ENCODE measurements around the gene KDM5A. TPM values are rescaled to one million over a fixed set of nuclear protein-coding genes. Genes with fewer than 3 reads are reported as not detected.

Gene KDM5A
- total and polyA plus RNA-seq, 11 donors: 4.7 to 55.6 (median 31.2) TPM

DNA sequence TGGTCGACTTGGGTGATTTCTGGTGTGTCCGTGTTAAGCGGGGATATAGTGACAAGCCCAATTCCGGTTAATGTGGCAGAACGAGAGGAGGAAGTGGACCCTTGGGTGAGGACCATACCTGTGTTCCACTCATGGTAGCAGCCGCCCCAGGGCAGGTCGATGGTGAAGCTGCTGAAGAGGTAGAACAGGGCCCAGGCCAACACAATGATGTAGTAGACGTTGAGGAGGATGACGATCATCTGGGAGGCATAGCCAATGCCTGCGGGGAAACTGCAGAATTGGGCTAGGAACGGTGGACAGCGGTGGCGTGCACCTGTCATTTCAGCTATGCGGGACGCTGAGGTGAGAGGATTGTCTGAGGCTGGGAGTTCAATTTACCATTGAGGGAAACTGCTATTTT lies 146.6 kb downstream of the KDM5A start:
- intact Hi-C loops (cut with DNase I): no loop called here
- Histone ChIP-seq H3K36me3 (no peaks in the 10 kb centered on the region), H3K4me1 (no peaks in the 10 kb centered on the region), H3K27me3 (no peaks in the 10 kb centered on the region), H3K9me3 (peaks cover 0 to 15% (median 6%) of the 10 kb centered on the region in 12 donors), H3K27ac (no peak overlapping the region), H3K4me3 (no peak overlapping the region)
- TF ChIP-seq, protein P1, sequence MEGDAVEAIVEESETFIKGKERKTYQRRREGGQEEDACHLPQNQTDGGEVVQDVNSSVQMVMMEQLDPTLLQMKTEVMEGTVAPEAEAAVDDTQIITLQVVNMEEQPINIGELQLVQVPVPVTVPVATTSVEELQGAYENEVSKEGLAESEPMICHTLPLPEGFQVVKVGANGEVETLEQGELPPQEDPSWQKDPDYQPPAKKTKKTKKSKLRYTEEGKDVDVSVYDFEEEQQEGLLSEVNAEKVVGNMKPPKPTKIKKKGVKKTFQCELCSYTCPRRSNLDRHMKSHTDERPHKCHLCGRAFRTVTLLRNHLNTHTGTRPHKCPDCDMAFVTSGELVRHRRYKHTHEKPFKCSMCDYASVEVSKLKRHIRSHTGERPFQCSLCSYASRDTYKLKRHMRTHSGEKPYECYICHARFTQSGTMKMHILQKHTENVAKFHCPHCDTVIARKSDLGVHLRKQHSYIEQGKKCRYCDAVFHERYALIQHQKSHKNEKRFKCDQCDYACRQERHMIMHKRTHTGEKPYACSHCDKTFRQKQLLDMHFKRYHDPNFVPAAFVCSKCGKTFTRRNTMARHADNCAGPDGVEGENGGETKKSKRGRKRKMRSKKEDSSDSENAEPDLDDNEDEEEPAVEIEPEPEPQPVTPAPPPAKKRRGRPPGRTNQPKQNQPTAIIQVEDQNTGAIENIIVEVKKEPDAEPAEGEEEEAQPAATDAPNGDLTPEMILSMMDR (IDR thresholded peaks at IDR 0.05): no peak
- TF ChIP-seq POLR2A (IDR thresholded peaks at IDR 0.05): no peak
- 87 to 94% (median 92%) methylated on average over 15 of the region's 15 CpGs for WGBS, 4 donors
- no peak for ATAC-seq
- no peak for DNase-seq

DNA sequence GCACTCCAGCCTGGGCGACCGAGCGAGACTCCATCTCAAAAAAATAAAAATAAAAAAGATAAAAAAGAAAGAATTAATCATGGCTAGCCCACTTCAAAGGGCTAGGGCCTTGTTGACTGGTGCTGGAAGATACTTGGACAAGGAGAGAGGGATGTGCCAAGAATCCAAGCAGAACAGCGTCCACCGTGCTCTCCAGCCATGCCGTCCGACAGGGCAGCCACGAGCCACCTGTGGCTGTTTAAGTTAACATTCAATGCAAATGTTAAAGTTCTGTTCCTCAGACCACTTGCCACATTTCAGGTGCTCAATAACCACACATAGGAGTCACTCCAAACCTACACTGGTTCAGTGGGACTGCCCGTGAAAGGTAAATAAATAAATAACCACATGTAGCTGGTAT lies 147.9 kb downstream of the KDM5A start:
- H3K4me3 ChIP-seq: no peak overlapping the region
- peaks cover 0 to 9% (median 0%) of the 10 kb centered on the region in 12 donors for H3K9me3 ChIP-seq
- WGBS, 4 donors: 93 to 97% (median 94%) methylated on average over 9 of the region's 9 CpGs
- intact Hi-C loops (cut with DNase I): no loop called here
- ATAC-seq: no peak
- no peaks in the 10 kb centered on the region for H3K27me3 ChIP-seq
- no peak overlapping the region for H3K27ac ChIP-seq
- H3K36me3 ChIP-seq: no peaks in the 10 kb centered on the region
- TF ChIP-seq, protein P1 (IDR thresholded peaks at IDR 0.05): no peak
- no peak for TF ChIP-seq POLR2A (IDR thresholded peaks at IDR 0.05)
- no peak for DNase-seq
- no peaks in the 10 kb centered on the region for H3K4me1 ChIP-seq

DNA sequence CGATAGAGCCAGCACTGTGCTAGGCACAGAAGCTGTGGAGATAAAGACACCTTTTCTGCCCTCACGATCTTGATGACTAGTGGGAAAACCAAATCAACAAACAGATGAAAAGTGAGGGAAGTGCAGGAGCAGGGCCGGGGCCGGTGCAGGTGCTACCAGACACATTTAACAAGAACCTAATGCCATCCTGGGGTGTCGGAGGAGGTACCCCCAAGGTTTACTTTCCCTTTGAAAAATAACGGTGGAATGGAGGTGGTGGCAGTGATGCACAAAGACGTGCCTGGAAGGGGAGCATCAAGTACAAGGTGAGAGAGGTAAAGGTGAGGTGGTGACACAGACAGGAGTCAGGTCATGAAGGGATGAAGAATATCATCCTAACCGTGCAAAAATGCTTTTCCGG lies 148.6 kb downstream of the KDM5A start:
- H3K36me3 ChIP-seq: no peaks in the 10 kb centered on the region
- H3K4me3 ChIP-seq: no peak overlapping the region
- H3K9me3 ChIP-seq: peaks cover 0 to 14% (median 0%) of the 10 kb centered on the region in 12 donors
- 90 to 94% (median 90%) methylated on average over 9 of the region's 9 CpGs for whole genome bisulfite sequencing, 4 donors
- H3K27me3 ChIP-seq: no peaks in the 10 kb centered on the region
- no peak overlapping the region for H3K27ac ChIP-seq
- H3K4me1 ChIP-seq: no peaks in the 10 kb centered on the region
- no peak for ATAC-seq
- no peak for DNase-seq
- TF ChIP-seq, protein P1 (IDR thresholded peaks at IDR 0.05): no peak
- no peak for TF ChIP-seq POLR2A (IDR thresholded peaks at IDR 0.05)
- intact Hi-C loops (cut with DNase I): no loop called here

DNA sequence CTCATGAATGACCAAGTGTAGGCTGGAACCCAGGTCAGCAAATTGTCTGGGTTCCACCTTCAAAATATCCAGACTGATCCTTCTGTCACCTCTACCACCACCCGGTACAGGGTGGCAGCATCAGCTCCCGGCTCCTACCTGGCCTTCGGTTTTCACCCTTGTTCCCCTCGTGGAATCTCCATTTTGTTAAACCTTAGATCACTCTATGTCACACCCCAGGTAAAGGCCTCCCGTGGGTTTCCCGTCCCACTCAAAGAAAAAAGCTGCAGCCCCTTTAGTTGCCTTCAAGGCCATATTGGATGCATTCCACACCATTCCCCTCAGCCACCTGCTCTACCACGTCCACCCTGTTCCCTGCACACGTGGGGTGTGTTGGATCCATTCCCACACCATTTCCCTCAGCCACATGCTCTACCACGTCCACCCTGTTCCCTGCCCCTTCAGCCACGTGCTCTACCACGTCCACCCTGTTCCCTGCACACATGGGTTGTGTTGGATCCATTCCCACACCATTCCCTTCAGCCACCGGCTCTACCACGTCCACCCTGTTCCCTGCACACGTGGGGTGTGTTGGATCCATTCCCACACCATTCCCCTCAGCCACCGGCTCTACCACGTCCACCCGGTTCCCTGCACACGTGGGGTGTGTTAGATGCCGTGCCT lies 150.3 kb downstream of the KDM5A start:
- H3K4me3 ChIP-seq: no peak overlapping the region
- no peaks in the 10 kb centered on the region for H3K4me1 ChIP-seq
- H3K9me3 ChIP-seq: peaks cover 0 to 17% (median 0%) of the 10 kb centered on the region in 12 donors
- peak in 1 of 5 donors; percentile 9 for DNase-seq
- no peak overlapping the region for H3K27ac ChIP-seq
- H3K27me3 ChIP-seq: no peaks in the 10 kb centered on the region
- TF ChIP-seq POLR2A (IDR thresholded peaks at IDR 0.05): no peak
- TF ChIP-seq, protein P1 (IDR thresholded peaks at IDR 0.05): no peak
- ATAC-seq: no peak
- H3K36me3 ChIP-seq: no peaks in the 10 kb centered on the region
- intact Hi-C loops (cut with DNase I): no loop called here
- 67 to 82% (median 74%) methylated on average over 19 of the region's 19 CpGs for whole genome bisulfite sequencing, 4 donors

All from heart left ventricle (tissue), 16 donors.